T-helper 2 cell (primary cell): ENCODE data around the gene ZNF532.

Source experiments
- DNase-seq, 5 experiments: peaks; one replicate each; pipeline versions ENCODE4 v3.0.0 to v3.0.0-alpha.2; 2012 to 2022

The ZNF532 gene

DNA sequence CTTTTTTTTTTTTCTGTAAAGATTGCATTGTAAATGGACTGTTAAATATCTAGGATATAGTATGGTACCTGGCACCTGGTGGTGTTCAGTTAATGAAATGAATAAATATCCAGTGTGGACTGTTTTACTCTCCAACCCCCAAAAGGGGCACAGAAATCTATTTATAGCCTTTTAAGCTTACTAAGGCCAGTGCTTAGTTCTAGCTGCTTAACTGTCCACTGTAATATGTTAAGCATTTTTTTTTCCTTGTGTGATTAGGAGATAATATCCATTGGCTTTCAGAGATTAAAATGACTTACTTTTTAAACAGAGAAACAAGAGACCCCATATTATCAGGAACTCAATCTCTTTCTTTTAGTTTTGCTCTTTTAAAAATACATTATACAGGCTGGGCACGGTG is 84.4 kb downstream of the ZNF532 start:
- DNase-seq: no peak

DNA sequence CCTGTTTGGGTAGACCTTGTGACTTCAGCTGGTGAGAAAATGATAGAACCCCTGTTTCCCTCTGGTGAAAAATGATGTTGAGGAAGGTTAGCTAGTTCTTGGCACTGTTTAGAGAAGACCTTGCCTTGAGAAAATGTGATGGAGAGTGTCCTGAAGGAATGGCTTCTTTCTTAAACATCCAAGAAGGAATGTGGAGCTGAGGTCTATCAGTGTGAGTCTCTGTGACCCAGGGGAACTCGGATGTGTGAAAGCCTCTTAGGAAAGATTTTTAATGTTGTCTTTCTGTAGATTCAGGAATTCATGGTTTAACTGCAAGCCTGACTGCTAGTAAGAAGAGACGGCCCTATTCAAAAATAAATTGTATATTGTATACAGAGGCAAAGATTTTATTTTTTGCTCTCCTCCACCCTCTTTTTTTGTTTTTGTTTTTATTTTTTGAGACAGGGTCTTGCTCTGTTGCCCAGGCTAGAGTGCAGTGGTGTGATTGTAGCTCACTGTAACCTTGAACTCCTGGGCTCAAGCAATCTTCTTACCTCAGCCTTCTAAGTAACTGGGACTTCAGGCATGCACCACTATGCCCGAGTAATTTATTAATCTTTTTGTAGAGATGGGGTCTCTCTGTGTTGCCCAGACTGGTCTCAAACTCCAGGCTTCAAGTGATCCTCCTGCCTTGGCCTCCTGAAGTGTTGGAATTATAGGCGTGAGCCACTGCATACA is 87.5 kb downstream of the ZNF532 start:
- no peak for DNase-seq

DNA sequence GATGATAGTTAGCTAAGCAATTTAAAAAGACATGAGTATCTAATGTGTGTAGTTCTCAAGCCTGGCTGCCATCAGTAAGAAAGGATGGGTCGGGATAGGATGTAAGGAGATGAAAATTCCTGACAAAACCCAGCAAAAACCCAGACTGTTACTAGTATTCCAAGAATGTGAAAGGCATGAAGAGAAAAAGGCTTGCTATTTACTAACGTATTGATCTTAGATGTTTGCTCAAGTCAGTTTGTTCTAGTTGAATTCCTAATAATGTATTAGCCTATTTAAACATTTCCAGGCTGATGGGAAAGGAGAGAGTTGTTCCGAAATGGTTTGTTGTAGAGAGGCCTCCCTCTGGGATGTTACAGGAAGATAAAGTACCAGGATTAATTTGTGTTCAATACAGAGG is 88.2 kb downstream of the ZNF532 start:
- DNase-seq: no peak

DNA sequence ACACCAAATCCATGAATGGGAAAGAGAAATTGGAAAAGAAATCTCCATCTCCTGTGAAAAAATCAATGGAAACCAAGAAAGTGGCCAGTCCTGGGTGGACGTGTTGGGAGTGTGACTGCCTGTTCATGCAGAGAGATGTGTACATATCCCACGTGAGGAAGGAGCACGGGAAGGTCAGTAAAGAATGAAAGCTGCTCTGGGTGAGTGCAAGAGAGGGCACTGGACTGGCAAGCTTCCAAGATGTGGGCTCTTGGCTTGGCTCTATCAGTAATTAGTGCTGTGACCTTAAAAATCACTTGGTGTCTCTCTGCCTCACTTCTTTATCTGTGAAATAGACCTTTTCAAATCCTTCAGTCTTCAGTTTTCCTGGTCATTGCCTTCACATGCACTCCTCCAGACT is 89.0 kb downstream of the ZNF532 start:
- DNase-seq: no peak

DNA sequence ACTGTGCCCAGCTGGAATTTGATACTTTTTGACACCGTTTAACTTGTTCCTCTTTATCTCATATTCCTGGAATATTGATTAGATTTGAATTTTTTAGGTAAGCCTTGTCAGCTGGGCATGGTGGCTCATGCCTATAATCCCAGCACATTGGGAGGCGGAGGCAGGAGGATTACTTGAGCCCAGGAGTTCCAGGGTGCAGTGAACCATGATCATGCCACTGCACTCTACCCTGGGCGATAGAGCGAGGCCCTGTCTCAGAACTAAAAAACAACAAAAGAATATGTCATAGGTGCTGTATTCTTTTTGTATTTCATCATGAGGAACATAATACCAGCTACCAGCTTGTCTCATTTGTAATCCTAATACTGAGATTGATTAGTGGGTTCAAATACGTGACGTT is 90.3 kb downstream of the ZNF532 start:
- DNase-seq: no peak

DNA sequence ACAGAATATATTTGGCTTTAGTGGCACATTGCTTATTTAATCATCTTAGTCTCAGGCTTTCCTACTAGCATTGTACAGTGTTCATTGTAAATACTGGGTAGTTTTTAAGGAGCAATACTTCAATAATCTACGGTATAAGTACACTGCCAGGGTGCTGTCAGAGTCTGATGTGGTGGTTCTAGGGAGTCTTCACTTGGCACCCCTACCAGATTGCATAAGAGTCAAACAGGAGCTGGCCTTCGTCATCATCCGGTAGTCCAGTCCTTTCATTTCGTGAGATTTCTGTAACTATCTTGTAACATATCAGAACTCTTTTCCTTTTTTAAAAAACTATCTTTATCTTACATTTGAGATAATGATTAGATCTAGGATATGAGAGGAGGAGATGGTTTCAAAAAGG is 91.1 kb downstream of the ZNF532 start:
- DNase-seq: no peak

DNA sequence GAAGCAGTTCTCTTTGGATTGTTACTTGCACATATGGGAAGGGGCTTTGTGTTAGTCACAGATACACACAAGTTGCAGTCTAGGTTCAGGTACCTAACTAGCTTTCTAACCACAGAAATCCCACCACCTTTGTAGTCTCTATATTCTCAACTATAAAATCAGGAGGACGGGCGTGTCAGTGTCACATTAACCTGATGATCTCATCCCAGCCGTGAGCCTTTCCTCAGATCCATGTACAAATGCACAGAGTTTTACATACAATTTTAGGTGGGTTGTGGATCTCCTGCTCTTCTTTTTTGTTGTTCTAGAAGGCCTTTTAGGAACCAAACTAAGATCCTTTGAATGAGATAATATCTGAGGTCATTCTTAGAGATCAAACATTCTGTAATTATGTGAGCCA is 94.0 kb downstream of the ZNF532 start:
- no peak for DNase-seq

DNA sequence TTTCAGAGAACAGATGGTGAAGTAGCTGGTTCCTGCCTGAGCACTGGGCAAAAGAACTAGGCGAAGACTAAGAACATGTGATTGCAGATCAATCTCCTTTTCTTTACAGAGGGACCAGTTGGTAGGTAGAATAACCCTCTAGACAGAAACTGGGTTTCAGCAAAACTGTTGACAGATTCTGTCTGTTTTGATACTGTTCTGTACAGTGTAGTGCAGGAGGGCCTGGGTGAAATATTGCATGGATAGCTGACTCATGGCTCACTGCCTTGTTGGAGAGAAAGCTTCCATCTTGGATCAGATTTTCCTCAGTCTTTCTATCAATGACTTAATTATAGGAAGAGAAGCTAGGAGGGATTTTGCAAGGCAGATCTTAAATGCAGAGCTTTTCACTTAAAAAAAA is 95.8 kb downstream of the ZNF532 start:
- DNase-seq: no peak

DNA sequence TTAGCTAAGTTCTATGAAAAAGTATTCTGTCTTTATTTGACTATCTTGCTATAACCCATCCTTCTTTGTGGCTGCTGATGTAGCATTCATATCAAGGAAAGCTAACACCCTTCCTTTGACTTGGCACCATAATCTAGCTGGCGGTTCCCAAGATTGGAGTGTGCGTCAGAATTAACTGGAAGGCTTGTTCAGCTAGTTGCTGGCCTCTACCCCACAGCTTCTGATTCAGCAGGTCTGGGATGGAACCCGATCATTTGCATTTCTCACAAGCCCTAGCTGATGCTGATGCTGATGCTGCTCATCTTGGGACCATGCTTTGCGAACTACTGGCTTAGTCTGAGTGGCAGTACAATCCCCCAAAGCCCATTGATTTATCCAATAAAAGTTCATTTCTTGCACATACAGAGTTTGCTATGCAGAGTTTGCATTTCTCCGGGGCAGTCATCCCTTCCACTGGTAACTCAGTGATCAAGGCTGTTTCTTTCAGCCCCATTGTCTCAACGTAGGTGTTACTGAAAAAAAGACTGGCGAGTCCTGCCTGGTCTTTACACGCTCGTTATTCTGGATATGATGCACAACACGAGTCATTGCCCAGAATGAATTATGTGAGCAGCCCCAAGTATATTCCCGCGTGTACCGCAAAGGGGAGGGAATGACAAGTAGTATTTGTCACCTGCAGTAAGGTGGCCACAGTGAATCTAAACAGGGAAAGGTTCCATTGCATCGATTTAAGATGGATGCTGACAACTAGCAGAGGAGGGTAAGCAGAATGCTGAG is 96.5 kb downstream of the ZNF532 start:
- DNase-seq: no peak

DNA sequence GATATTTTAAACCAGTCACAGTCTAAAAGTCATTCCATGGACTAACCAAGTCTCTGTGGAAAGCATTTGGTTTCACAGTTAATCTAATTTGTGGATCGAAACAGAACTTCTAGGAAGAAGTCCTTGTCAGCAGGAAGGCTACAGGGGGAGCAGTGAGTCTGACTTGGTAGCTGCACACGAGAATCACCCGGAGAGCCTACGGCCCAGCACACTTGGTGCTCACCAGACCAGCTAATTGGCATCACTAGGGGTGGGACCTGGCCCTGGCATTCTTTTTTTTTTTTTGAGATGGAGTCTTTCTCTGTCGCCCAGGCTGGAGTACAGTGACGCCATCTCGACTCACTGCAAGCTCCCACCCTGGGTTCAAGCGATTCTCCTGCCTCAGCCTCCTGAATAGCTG is 97.7 kb downstream of the ZNF532 start:
- DNase-seq: no peak

DNA sequence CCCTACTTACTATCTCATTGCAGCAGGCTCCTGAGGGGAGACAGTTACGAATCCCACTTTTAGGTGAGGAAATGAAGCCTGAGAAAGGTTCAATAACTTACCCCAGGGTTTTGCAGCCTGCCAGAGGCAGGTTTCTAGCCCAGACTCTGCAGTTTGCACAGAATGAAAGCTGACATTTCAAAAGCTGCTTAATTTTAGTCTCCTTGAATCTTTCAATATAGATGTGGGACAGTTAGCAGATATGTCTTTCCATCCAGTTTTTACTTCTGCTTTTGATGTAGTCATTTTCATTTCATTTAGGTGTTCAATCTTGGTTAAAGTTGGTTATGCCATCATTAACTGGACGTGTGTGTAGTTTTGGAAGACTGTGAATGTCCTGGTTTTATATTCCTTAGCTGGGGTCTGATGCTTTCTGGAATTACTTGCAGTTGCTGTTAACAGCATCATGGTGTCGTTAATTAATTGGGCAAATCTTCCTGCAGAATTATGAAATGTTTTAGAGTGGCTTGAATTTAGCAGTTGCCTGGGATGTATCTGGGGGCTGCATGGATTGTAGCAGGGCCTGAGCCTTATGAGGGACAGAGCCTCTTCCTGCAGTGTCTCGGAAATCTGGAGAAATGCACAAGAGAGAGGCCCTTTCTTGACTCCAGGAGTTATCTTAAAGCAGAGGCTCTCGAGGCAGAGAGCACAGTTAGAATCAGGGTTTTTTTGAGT is 100.8 kb downstream of the ZNF532 start:
- DNase-seq: no peak

DNA sequence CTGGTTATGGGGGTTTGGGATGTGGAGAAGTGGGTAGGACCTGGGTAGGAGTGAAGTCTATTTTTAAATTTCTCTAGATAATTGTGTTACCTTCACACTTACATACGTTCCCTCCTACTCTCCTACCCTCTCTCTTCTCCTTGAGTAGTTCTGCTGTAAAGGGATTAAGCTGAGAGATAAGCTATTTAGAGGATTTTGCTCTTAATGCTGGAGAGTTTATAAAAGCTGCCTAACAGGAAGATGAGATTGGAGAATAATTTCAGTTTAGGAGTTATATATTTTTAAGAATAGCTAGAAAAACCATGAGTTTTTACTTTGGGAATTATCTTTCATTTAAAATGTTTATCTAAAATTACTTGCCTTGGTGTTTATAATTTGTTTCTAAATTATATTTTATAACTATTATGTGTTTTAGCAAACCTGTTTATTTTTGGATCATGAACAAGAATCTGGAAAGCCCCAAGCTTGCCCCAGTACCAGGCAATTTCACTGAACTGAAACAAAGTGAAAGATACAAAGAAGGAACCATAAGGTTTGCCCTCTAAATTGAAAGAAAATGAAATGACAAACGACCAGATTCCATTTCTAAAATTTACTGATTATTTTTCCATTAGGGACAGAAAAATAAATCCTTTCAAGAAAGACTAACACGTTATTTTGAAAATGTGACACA is 101.5 kb downstream of the ZNF532 start:
- no peak for DNase-seq

DNA sequence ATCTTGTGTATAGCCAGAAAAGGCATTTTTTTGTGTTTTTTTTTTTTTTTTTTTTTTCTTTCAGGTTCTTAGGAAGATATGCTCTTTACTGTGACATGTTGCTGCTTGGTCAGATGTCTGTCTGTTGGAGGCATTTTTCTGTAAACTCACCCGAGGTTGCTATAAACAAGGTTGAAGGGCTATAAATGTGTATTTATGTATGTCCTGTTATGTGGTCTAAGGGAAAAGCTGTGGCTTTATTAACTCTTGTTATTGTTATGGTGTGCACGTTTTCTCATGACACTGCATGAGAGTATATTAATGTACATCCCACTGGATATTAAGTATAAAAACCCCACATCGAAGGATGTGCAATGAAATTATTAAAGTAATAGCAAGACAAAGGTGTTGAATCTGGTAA is 102.0 kb downstream of the ZNF532 start:
- DNase-seq: no peak

DNA sequence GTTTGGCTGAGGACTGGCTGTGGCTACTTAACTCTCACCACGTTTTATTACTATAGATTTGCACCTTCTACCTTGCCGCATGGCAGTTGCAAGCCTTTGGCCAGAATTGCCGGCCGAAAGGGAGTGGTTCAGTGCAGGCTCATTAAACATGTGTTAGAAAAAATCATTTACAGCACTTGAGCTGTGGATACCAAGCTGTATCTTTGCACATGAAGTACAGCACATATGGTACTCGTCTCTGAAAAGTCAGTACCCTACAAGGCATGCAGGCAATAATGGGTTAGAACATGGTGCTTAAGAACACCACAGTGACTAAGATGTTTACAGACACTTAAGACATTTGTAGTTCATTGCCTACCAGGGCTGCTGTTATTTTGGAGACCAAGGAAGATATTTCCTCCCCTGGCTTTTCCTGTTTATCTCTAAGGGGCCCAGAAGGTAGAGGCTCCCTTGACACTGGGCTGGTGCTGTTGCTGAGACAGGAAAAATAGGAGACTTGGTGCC is 103.1 kb downstream of the ZNF532 start:
- DNase-seq: no peak

DNA sequence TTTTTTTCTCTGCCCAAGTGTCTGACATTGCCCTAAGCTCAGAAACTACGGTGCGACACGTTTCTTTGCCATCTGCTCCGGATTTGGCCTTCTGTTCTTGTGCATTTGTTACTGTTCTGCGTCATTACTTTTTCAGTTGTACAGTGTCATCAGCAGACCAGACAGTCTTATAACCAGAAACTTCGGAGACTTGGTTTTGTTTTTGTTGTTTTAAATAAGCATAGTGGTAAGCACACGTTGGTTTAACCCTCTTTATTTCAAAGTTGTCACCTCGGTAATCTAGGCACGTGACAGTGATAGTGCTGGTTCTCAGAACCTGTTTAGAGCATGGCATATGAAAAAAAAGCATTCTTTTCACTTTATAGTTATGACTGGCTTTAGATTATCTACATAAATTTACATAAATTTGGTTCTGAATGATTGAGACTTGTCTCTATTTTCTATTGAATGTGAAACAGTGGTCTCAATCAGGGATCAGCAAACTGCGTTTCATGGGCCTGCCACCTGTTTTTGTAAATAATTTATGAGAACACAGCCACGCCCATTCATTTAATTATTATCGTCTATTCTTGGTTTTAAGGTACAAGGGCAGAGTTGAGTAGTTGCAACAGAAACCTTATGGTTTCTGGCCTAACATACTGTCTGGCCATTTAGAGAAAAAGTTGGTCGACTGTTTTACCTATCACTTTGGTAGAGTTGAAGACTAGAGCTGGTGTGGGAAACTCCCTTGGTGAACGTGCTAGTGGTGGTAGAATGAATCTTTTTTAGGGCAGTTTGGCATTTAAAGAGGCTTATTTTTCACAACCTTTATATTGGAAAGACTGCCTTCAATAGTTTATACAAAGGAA is 106.5 kb downstream of the ZNF532 start:
- DNase-seq: peak in 1 of 5 experiments; percentile 8

DNA sequence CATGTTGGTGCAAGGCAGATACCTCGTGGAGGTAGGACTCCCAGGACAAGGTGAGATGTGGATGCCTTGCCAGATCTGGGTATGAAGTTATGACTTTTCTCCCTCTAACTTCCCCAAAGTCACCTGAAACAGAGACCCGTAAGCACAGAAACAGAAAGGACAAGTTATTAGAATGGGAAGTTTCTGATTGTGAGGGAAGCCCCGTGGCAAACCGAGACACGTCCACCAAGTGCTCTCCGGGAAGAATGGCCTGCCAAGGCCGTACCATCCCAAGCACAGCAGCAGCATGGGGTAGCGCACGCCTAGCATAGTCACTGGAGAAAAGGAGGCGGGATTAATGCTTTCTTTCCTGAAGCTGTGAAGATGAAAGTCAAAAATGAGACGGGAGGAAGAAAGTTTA is 110.6 kb downstream of the ZNF532 start:
- DNase-seq: no peak

DNA sequence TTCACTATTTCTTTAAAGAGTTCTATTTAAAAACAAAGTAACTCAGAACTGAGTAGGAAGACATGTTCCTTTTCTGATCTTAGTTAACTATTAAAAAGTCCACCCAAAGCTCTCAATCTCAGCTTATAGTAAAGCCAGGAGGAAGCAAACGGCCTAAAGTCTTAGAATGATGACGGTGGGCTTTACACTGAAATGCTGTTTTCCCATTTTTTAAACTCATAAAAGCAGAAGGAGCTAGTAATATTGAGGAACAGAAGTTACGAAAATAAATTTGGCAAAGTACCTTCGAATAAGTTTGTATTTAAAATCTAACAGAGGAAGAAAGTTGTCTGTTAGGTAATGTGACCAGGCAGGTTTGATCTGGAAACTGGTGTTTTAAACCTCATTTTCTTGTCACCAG is 111.1 kb downstream of the ZNF532 start:
- no peak for DNase-seq

DNA sequence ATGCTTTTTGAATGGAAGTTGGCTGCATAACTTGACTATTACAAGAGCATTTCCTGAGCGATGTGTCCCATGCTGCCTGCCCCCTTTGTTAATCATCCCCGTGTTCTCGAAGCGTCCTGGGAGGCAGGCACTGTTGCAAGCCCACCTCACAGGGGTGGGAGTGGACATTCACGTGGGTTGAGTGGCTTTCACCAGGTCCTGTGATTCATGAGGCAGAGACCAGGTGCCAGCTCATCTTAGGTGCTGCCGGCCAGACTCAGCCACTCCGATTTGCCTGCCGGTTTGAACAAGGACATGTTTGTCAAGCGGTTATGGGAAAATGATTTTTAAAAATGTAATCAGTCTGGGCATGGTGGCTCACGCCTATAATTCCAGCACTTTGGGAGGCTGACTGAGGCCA is 112.5 kb downstream of the ZNF532 start:
- DNase-seq: no peak

DNA sequence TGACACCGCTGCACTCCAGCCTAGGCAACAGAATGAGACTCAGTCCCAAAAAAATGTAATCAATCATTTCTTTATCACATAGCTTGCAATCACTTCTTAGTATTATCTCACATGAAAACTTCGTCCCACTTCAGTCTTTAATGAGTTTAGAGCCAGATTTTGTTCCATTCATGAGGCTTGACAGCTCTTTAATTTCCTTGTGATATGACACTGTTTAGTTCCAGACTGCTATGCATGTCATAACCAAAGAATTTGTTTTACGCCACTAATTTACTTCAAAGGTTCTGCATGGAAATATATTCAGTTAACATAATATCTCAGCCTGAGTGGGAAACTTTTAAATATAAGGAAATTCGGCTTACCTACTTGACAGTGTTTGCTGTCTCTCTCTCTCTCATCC is 113.1 kb downstream of the ZNF532 start:
- DNase-seq: no peak

DNA sequence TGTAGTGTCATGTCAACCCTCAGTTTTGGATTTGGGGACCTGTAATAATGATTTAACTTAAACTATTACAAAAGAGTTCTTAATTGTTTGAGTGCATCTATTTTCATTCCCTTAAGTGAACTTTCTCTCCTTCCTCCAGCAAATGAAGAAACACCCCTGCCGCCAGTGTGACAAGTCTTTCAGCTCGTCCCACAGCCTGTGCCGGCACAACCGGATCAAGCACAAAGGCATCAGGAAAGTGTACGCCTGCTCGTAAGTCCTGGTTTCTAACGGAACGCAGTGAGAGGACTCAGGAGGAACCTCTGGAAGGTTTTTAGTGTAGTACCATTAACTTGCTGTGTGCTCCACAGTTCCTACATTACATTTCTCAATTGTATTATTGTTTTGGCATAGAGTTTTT is 114.2 kb downstream of the ZNF532 start:
- DNase-seq: no peak

DNA sequence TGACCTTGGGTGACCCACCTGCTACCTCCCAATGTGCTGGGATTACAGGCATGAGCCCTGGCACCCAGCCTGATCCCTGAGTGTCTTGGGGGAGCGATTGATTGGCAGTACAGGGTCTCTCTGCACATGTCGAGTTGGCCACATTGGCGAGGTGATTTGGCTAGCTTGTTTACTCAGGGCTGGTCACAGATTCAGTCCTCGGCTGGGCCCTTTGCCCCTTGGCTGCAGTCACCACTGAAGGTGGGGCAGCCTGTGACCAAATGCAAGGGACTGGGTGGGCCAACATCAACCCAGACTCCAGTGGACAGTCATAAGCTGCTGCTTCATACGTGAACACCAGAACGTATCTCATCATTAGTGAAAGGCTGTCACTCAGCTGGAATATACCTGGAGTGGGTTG is 114.9 kb downstream of the ZNF532 start:
- DNase-seq: no peak

DNA sequence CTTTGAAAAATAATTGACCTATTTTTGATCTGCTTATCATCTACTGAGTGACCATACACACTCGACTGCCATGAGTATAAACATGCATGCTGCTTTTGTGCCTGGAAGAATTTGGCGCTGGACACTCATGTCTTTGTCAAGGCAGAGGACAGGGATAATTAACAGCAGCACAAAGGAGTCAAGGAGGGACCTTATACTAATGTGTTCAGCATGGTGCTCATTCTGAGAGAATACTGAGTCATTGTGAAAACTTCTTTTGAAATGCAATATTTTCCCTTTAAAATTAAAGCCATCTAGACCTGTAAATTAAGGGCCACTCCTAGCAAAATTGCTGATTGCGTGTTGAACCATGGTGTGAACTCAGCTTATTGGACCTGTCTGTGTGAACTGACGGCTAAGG is 116.3 kb downstream of the ZNF532 start:
- peak in 1 of 5 experiments; percentile 16 for DNase-seq
